Spinal cord (tissue), 10 donors: ENCODE results near the gene UPF1. TPM values are rescaled to one million over a fixed set of nuclear protein-coding genes. Genes with fewer than 3 reads are reported as not detected.

Experiments
- DNase-seq, 6 donors: peaks; one replicate each; pipeline versions ENCODE4 v3.0.0 to v3.0.0-alpha.2; 2013 to 2015; ENCODE audit warnings: low spot score in 6 of 6, low read depth in 4 of 6
- H3K27ac ChIP-seq: one replicate; pipeline ENCODE4 v1.5.1; 2013; ENCODE audit warnings: low read depth, low read length, control low read depth
- H3K27me3 ChIP-seq: one replicate; pipeline ENCODE4 v1.6.1; 2013; ENCODE audit warnings: low read length; ENCODE audit not compliant: control insufficient read depth, insufficient read depth
- H3K36me3 ChIP-seq: one replicate; pipeline ENCODE4 v1.6.1; 2013; ENCODE audit warnings: low read length; ENCODE audit not compliant: control insufficient read depth, insufficient read depth
- H3K4me1 ChIP-seq: one replicate; pipeline ENCODE4 v1.6.1; 2013; ENCODE audit warnings: low read length; ENCODE audit not compliant: control insufficient read depth, insufficient read depth
- H3K4me3 ChIP-seq: one replicate; pipeline ENCODE4 v1.5.1; 2013; ENCODE audit warnings: low read depth, low read length, control low read depth
- H3K9me3 ChIP-seq: one replicate; pipeline ENCODE4 v1.6.1; 2013; ENCODE audit warnings: low read length; ENCODE audit not compliant: control insufficient read depth, insufficient read depth
- WGBS: methylation state at CpG from one replicate; pipeline ENCODE4 v1.1.5; 2013; ENCODE audit warnings: missing lambda C conversion rate; ENCODE audit not compliant: insufficient coverage; 5-methylcytosine and 5-hydroxymethylcytosine counted together
- polyA plus RNA-seq, 2 donors: library from polyadenylated mRNA; unstranded; fragments of 120-200 nt; gene quantifications; one replicate each; pipeline ENCODE4 v1.2.1, GENCODE V29; 2013; ENCODE audit not compliant: insufficient read length in 2 of 2
- total RNA-seq, 2 donors: library from RNA; depleted of rRNA in 1 of 2; stranded (reverse); fragments of 120-200 nt in 1 of 2; fragments of >200 nt in 1 of 2; gene quantifications; one replicate each; pipeline versions ENCODE4 v1.2.3 to v1.2.4, GENCODE V29; 2013 to 2014
- donor health status: healthy.

UPF1 gene
- total and polyA plus RNA-seq, 4 donors, result 45.2 to 57.5 (median 51.6) TPM

GRCh38 chr19:18879579-18880373 lies 48.0 kb downstream of the UPF1 start:
- Histone ChIP-seq H3K36me3 (peaks cover 96% of the 10 kb centered on the region), H3K4me1 (no peaks in the 10 kb centered on the region), H3K27ac (no peak overlapping the region), H3K27me3 (no peaks in the 10 kb centered on the region), H3K4me3 (no peak overlapping the region), H3K9me3 (no peaks in the 10 kb centered on the region)
- DNase-seq, result no peak
- 75% methylated on average over 12 of the region's 13 CpGs for WGBS

GRCh38 chr19:18881491-18881890 lies 49.7 kb downstream of the UPF1 start:
- Histone ChIP-seq H3K27me3 (no peaks in the 10 kb centered on the region), H3K4me3 (no peak overlapping the region), H3K9me3 (no peaks in the 10 kb centered on the region), H3K36me3 (peaks cover 96% of the 10 kb centered on the region), H3K4me1 (no peaks in the 10 kb centered on the region), H3K27ac (no peak overlapping the region)
- 98% methylated on average over 7 of the region's 7 CpGs for WGBS
- no peak for DNase-seq

- H3K4me1 ChIP-seq, result no peaks in the 10 kb centered on the region
Measured at GRCh38 chr19:18883526-18884304, 52.0 kb downstream of the UPF1 start.

GRCh38 chr19:18886972-18887371 lies 55.2 kb downstream of the UPF1 start:
- Histone ChIP-seq H3K9me3 (no peaks in the 10 kb centered on the region), H3K36me3 (peaks cover 89% of the 10 kb centered on the region), H3K4me3 (no peak overlapping the region), H3K27ac (no peak overlapping the region), H3K27me3 (no peaks in the 10 kb centered on the region), H3K4me1 (no peaks in the 10 kb centered on the region)
- no peak for DNase-seq
- WGBS, result 100% methylated on average over 1 of the region's 4 CpGs

More at GRCh38 chr19:18883526-18884304, 52.0 kb downstream of the UPF1 start:
- no peaks in the 10 kb centered on the region for H3K27me3 ChIP-seq
- WGBS, result 90% methylated on average over 29 of the region's 30 CpGs
- H3K4me3 ChIP-seq, result no peak overlapping the region
- peaks cover 92% of the 10 kb centered on the region for H3K36me3 ChIP-seq
- DNase-seq, result no peak
- no peaks in the 10 kb centered on the region for H3K9me3 ChIP-seq
- H3K27ac ChIP-seq, result no peak overlapping the region

GRCh38 chr19:18889949-18890745 lies 58.4 kb downstream of the UPF1 start:
- Histone ChIP-seq H3K36me3 (peaks cover 78% of the 10 kb centered on the region), H3K27ac (no peak overlapping the region), H3K4me3 (no peak overlapping the region), H3K4me1 (peaks cover 20% of the 10 kb centered on the region), H3K9me3 (no peaks in the 10 kb centered on the region), H3K27me3 (no peaks in the 10 kb centered on the region)
- WGBS, result 88% methylated on average over 9 of the region's 10 CpGs
- no peak for DNase-seq

GRCh38 chr19:18893587-18894253 lies 62.0 kb downstream of the UPF1 start:
- Histone ChIP-seq H3K27ac (peak overlapping the region; percentile 40), H3K27me3 (no peaks in the 10 kb centered on the region), H3K4me1 (peaks cover 44% of the 10 kb centered on the region), H3K4me3 (peak overlapping the region; percentile 26), H3K36me3 (peaks cover 59% of the 10 kb centered on the region), H3K9me3 (no peaks in the 10 kb centered on the region)
- DNase-seq, result no peak
- 32% methylated on average over 15 of the region's 18 CpGs for whole genome bisulfite sequencing

- H3K9me3 ChIP-seq, result no peaks in the 10 kb centered on the region
- peak; percentile 68 to 97 (median 90) for DNase-seq
- under 1% methylated on average over 21 of the region's 28 CpGs for WGBS
- H3K4me1 ChIP-seq, result peaks cover 50% of the 10 kb centered on the region
- no peaks in the 10 kb centered on the region for H3K27me3 ChIP-seq
- H3K4me3 ChIP-seq, result peak overlapping the region; percentile 71
- H3K27ac ChIP-seq, result peak overlapping the region; percentile 96
- peaks cover 60% of the 10 kb centered on the region for H3K36me3 ChIP-seq
Measured at GRCh38 chr19:18894254-18895037, 62.7 kb downstream of the UPF1 start.

GRCh38 chr19:18895038-18895823 lies 63.5 kb downstream of the UPF1 start:
- Histone ChIP-seq H3K4me1 (peaks cover 50% of the 10 kb centered on the region), H3K27ac (peak overlapping the region; percentile 96), H3K4me3 (peak overlapping the region; percentile 71), H3K36me3 (peaks cover 60% of the 10 kb centered on the region), H3K27me3 (no peaks in the 10 kb centered on the region), H3K9me3 (no peaks in the 10 kb centered on the region)
- DNase-seq, result peak in 3 of 6 donors; percentile 46 to 85 (median 82)
- WGBS, result under 1% methylated on average over 72 of the region's 72 CpGs
